ENCODE measurements around the gene HECTD1.

- TF ChIP-seq POLR2A (IDR thresholded peaks at IDR 0.05) (no peak), CTCF (IDR thresholded peaks at IDR 0.05) (no peak)
Observed at GRCh38 chr14:31137214-31137889, 70.2 kb downstream of the HECTD1 start.

Data from lower leg skin (tissue), 3 donors.